Choroid plexus epithelial cell (primary cell): Measurements from ENCODE around the gene MTMR12.

Source experiments
- DNase-seq: peaks from one replicate; pipeline ENCODE4 v3.0.0-alpha.2; 2010; ENCODE audit warnings: low read depth
- H3K4me3 ChIP-seq: 2 replicates; pipeline ENCODE4 v1.5.1; 2011; ENCODE audit warnings: low read depth, mild to moderate bottlenecking, control low read depth, low read length, moderate library complexity
- TF ChIP-seq, protein P1 (sequence below): conservative IDR thresholded peaks from 2 replicates; pipeline ENCODE4 v1.5.1; 2011; ENCODE audit warnings: low read depth, mild to moderate bottlenecking, control low read depth, inconsistent platforms, low read length, moderate library complexity

The MTMR12 gene

GRCh38 chr5:32231929-32232328 is 80.8 kb downstream of the MTMR12 start:
- H3K4me3 ChIP-seq, result no peak overlapping the region
- DNase-seq, result no peak
- TF ChIP-seq, protein P1, sequence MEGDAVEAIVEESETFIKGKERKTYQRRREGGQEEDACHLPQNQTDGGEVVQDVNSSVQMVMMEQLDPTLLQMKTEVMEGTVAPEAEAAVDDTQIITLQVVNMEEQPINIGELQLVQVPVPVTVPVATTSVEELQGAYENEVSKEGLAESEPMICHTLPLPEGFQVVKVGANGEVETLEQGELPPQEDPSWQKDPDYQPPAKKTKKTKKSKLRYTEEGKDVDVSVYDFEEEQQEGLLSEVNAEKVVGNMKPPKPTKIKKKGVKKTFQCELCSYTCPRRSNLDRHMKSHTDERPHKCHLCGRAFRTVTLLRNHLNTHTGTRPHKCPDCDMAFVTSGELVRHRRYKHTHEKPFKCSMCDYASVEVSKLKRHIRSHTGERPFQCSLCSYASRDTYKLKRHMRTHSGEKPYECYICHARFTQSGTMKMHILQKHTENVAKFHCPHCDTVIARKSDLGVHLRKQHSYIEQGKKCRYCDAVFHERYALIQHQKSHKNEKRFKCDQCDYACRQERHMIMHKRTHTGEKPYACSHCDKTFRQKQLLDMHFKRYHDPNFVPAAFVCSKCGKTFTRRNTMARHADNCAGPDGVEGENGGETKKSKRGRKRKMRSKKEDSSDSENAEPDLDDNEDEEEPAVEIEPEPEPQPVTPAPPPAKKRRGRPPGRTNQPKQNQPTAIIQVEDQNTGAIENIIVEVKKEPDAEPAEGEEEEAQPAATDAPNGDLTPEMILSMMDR, result no peak

DNA sequence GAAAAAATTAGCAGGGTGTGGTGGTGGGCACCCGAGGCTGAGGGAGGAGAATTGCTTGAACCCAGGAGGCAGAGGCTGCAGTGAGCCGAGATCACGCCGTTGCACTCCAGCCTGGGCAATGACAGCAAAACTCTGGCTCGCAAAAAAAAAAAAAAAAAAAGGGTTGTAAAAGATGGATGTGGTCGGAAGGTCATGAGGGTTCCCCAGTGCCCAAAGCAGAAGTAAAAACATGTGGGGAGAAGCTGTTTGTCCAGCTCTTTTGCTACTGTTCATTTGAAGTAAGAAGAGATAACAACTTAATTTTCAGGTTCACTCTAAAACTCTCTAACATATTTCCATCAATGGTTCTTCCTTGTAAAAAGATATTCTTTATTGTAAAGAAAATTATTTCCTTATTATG is 81.5 kb downstream of the MTMR12 start:
- TF ChIP-seq, protein P1, result no peak
- DNase-seq, result no peak

DNA sequence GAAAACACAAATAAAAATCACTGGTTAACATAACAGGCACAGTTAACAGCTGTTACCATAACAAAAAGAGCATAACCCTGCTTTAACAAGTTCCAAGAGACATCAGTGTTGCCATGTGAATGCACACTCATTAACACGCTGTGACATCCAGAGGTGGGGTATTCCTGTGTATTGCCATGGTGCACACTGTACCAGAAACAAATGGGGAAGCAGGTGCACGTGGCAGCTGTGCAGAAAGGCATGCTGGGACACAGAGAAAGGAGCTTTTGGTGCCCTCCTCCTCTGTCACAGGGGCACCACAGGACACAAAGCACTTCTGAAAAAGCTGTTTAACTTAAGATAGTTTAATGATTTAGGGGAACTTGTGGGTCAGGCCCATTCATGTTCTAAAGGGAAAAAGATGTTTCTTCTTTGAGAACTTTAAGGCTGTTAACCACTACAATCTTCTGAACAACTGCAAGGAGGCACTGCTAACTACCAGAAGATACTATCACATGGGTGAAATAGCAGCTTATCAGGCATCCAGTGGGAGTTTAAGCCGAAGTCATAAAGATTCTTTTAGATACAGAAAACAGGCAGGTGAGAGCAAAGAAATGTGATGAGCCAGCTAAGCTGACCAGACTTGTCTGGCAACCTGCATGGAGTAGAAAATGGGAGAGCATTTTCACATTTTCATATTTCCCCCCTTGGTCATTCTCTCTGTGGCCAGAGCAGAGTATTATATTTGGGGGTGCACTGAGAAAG is 82.2 kb downstream of the MTMR12 start:
- no peak for DNase-seq
- TF ChIP-seq, protein P1, result no peak
- no peak overlapping the region for H3K4me3 ChIP-seq

More for the DNA sequence above, 81.5 kb downstream of the MTMR12 start:
- H3K4me3 ChIP-seq, result no peak overlapping the region

DNA sequence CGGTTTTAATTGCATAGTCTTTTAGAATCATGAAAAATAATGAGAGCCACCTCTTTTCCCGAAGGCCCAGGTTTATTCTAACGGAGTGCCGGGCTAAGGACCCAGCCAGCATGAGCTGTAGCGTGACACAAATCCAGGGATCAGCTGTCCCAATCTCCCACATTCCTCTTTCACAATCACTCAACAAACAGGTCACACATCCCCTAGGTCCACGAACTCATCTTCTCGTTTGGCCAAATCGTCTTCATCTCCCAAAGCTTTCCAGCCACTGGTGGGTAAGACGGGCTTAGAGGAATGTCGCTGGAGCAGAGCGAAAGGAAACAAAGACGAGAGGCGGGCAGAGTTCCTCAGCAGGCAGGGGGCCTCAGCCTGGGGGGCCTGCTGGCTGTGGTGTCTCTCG is 83.2 kb downstream of the MTMR12 start:
- no peak overlapping the region for H3K4me3 ChIP-seq
- TF ChIP-seq, protein P1, result no peak
- DNase-seq, result no peak

GRCh38 chr5:32228816-32229215 is 83.9 kb downstream of the MTMR12 start:
- DNase-seq, result no peak
- no peak overlapping the region for H3K4me3 ChIP-seq
- TF ChIP-seq, protein P1, result no peak

GRCh38 chr5:32225445-32225844 is 87.3 kb downstream of the MTMR12 start:
- TF ChIP-seq, protein P1, result no peak
- H3K4me3 ChIP-seq, result no peak overlapping the region
- DNase-seq, result peak; percentile 99
